Left lung (tissue), 10 donors: Measurements from ENCODE around the gene ADRB1. TPM values are rescaled to one million over a fixed set of nuclear protein-coding genes. Genes with fewer than 3 reads are reported as not detected.

ENCODE experiments used
- ATAC-seq: fragments of 200-7000 bp; cut with Tn5 transposase; one replicate; pipeline ENCODE4 v1.9.1; 2020; ENCODE audit warnings: moderate library complexity
- DNase-seq, 4 donors: peaks; one replicate each; pipeline ENCODE4 v3.0.0-alpha.2; 2013 to 2020
- H3K27ac ChIP-seq, 2 donors: fragments of 200-600 bp; sonication (generic) in 1 of 2; one replicate each; pipeline versions ENCODE4 v1.5.0 to v1.8.0; 2020 to 2021
- H3K27me3 ChIP-seq, 2 donors: fragments of 200-600 bp; sonication (generic) in 1 of 2; one replicate each; pipeline versions ENCODE4 v1.5.0 to v1.8.0; 2020 to 2021
- H3K36me3 ChIP-seq, 2 donors: fragments of 200-600 bp; sonication (generic) in 1 of 2; one replicate each; pipeline versions ENCODE4 v1.5.0 to v1.8.0; 2020 to 2021
- H3K4me1 ChIP-seq, 2 donors: fragments of 200-600 bp; one replicate each; pipeline ENCODE4 v1.8.0; 2021
- H3K4me3 ChIP-seq, 2 donors: fragments of 200-600 bp; sonication (generic) in 1 of 2; one replicate each; pipeline versions ENCODE4 v1.5.0 to v1.8.0; 2020 to 2021; ENCODE audit warnings: mild to moderate bottlenecking in 1 of 2
- H3K9me3 ChIP-seq, 2 donors: fragments of 200-600 bp; sonication (generic) in 1 of 2; one replicate each; pipeline versions ENCODE4 v1.5.0 to v1.8.0; 2020 to 2021
- CTCF ChIP-seq, 2 donors: fragments of 200-600 bp; sonication (generic) in 1 of 2; IDR thresholded peaks; one replicate each; pipeline versions ENCODE4 v1.5.0 to v1.8.0; 2021; ENCODE audit warnings: antibody characterized with exemption in 2 of 2
- intact Hi-C, 2 donors: fragments of 100-400 bp; cut with DNase I; formaldehyde crosslinking; loops; one replicate each; pipeline versions ENCODE4 v1.11.2 to v1.14.2; 2022
- polyA plus RNA-seq, 6 donors: library from polyadenylated mRNA; unstranded; fragments of 120-200 nt; gene quantifications; one replicate each; pipeline ENCODE4 v1.2.1, GENCODE V29; 2013; ENCODE audit not compliant: insufficient read length in 6 of 6
- total RNA-seq, 2 donors: library from RNA; stranded (reverse); fragmentation: NEBNext Ultra II Directional; extraction: Animal tissue kit (Norgen Biotek cat#: 25700); gene quantifications; one replicate each; pipeline ENCODE4 v1.2.1, GENCODE V29; 2021
- donor health status: DM: no; HTN: yes; CAD: no.
- donor health status: DM: no; HTN: no; CAD: no.

ADRB1 gene
- total and polyA plus RNA-seq, 8 donors: 1.2 to 15.4 (median 3.8) TPM

DNA sequence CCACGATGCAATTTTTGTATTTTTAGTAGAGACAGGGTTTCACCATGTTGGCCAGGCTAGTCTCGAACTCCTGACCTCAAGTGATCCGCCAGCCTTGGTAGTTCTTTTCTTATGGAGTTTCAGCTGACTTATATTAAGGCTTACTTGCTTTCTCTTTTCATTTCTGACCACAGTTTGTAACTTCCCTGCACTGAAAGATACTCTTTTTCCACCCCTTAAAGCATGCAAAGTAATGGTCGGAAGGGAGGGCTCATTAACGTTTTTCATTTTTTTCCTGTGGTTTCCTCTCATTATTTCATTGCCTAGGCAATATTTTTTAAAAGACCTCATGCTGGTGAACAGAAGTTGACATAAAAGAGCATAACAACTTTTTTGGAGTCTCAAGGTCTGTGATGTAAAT is 27.0 kb downstream of the ADRB1 start:
- H3K27me3 ChIP-seq: no peaks in the 10 kb centered on the region
- no peaks in the 10 kb centered on the region for H3K9me3 ChIP-seq
- H3K4me3 ChIP-seq: no peak overlapping the region
- no peak overlapping the region for H3K27ac ChIP-seq
- no peak for DNase-seq
- H3K4me1 ChIP-seq: no peaks in the 10 kb centered on the region
- no peaks in the 10 kb centered on the region for H3K36me3 ChIP-seq
- intact Hi-C loops: no loop called here
- no peak for TF ChIP-seq CTCF (IDR thresholded peaks at IDR 0.05)
- ATAC-seq: no peak

GRCh38 chr10:114071178-114071577 is 27.5 kb downstream of the ADRB1 start:
- no peak for DNase-seq
- no peaks in the 10 kb centered on the region for H3K36me3 ChIP-seq
- intact Hi-C loops: no loop called here
- no peak overlapping the region for H3K27ac ChIP-seq
- no peak for ATAC-seq
- no peaks in the 10 kb centered on the region for H3K4me1 ChIP-seq
- H3K4me3 ChIP-seq: no peak overlapping the region
- H3K9me3 ChIP-seq: no peaks in the 10 kb centered on the region
- H3K27me3 ChIP-seq: no peaks in the 10 kb centered on the region
- TF ChIP-seq CTCF (IDR thresholded peaks at IDR 0.05): no peak

DNA sequence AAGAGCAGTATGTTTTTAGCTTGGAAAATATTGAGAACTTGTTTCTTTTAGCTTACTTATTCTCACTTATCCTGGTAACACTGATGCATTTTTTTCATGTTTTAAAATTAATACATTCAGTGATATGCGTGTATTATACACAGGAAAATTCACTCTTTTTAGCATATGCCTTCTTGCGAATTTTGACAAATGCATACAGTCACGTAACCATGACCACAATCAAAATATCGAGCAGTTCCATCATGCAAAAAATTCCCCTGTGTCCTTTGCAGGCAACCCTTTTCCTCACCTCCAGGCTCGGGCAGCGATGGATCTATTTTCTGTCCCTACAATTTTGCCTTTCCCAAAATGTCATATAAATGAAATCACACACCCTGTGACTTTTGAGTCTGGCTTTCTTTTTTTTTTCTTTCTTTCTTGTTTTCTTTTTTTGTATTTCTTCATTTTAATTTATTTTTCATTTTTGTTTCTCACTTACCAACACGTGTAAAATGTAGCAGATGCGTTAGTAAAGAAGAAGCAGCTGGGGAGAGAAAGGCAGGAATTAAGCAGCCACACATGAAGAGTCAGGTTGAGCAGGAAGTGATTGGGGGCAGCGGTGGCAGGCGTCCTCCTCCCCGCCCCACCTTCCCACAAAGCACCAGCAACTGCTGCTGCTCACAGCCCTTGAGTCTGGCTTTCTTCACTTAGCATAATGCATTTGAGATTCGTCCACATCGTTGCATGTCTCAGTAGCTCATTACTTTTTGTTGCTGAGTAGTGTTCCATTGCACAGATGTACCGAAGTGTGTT is 29.9 kb downstream of the ADRB1 start:
- no peak overlapping the region for H3K4me3 ChIP-seq
- ATAC-seq: no peak
- no peaks in the 10 kb centered on the region for H3K9me3 ChIP-seq
- intact Hi-C loops: no loop called here
- no peak for DNase-seq
- H3K4me1 ChIP-seq: no peaks in the 10 kb centered on the region
- H3K36me3 ChIP-seq: no peaks in the 10 kb centered on the region
- no peaks in the 10 kb centered on the region for H3K27me3 ChIP-seq
- TF ChIP-seq CTCF (IDR thresholded peaks at IDR 0.05): no peak
- H3K27ac ChIP-seq: no peak overlapping the region

GRCh38 chr10:114075093-114075492 is 31.4 kb downstream of the ADRB1 start:
- H3K27me3 ChIP-seq: no peaks in the 10 kb centered on the region
- no peaks in the 10 kb centered on the region for H3K36me3 ChIP-seq
- intact Hi-C loops: no loop called here
- no peak for TF ChIP-seq CTCF (IDR thresholded peaks at IDR 0.05)
- DNase-seq: no peak
- no peak for ATAC-seq
- H3K27ac ChIP-seq: no peak overlapping the region
- no peak overlapping the region for H3K4me3 ChIP-seq
- H3K9me3 ChIP-seq: no peaks in the 10 kb centered on the region
- H3K4me1 ChIP-seq: no peaks in the 10 kb centered on the region

DNA sequence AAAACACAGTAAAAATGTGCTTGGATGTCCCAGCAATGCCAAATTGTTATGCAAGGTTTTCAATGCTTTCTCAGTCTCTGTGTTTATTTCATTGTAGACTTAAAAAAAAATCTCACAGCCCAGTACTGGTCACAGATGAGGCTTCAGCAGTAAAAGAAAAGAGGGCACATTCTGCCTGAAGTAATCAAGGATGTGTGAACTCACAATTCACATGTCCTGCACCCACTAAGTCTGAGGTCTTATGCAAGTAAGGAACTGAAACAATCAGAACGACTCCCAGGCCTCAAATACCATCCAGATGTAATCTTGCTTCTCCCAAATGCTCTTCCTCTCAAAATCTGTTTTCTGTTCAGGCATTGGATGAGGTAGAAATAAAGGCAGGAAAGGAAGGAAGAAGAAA is 33.7 kb downstream of the ADRB1 start:
- H3K27ac ChIP-seq: no peak overlapping the region
- no peak for TF ChIP-seq CTCF (IDR thresholded peaks at IDR 0.05)
- H3K4me1 ChIP-seq: no peaks in the 10 kb centered on the region
- ATAC-seq: no peak
- no peak overlapping the region for H3K4me3 ChIP-seq
- H3K9me3 ChIP-seq: no peaks in the 10 kb centered on the region
- H3K27me3 ChIP-seq: no peaks in the 10 kb centered on the region
- H3K36me3 ChIP-seq: no peaks in the 10 kb centered on the region
- intact Hi-C loops: no loop called here
- no peak for DNase-seq
